ENCODE measurements around the gene DAPK2.

Gene DAPK2

DNA sequence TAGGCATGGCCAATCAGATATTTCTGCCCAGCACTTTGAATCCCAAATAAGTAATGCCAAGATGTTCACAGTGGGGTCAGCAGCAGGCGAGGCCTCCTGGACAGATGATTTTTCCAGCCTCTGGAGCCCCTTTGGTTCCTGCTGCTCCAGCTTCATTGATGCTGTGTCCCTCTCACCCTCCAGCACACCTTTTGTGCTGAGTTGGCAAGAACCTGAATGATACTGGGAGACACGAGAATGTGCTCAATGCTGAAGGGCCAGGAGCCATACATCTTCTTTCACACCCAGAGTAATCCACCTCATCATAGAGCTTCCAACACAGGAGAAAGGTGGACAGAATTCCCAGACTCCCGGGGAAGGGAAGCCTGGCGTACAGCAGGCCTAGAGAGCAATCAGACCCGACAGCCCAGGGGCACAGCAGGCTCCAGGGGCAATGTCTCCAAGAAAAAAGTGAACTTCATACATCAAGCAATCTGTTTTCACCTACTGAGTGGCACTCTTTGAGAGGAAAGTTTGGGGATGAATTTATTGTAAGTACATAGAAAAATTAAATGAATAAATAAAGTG, 6.7 kb upstream of the DAPK2 start:
- no peak for DNase-seq

GRCh38 chr15:64051407-64052259, 5.3 kb upstream of the DAPK2 start:
- no peak for DNase-seq

GRCh38 chr15:64051093-64051402, 4.8 kb upstream of the DAPK2 start:
- DNase-seq, result no peak

GRCh38 chr15:64050281-64051092, 4.2 kb upstream of the DAPK2 start:
- no peak for DNase-seq

DNA sequence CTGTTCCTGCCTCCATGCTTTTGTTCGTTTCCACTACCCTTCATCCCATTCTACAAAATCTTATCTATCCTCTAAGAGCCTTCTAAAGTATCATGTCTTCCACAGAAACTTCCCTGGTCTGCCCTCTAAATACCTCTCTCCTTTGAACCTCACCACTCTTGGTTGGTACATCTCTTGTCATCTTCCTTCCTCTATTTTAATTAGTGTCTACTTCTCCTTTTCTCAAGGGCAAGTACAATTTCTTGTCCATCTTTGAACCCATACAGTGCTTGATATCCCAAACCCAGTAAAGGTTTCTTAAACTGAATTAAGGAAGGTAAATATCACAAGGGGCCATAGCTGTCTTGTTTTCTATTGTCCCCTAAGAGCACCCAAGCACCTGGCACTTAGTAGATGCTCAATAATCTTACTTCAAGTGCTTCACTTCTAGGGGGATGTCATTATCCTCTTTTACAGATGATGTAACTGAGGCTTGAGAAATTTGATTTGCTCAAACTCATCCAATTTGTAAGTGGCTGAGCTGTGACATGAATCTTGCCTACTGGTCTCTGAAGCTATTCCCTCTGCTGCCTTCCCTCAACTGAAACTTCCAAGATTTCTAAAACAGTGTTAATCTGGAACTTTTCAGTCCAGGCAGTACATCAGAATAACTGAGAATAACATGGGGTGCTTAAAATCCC, 2.6 kb upstream of the DAPK2 start:
- no peak for DNase-seq

- no peak for DNase-seq
Observed at GRCh38 chr15:64045774-64046420, 388 bp downstream of the DAPK2 start.

- DNase-seq, result no peak
Observed at GRCh38 chr15:64045101-64045435, 1.2 kb downstream of the DAPK2 start.

GRCh38 chr15:64044300-64045100, 1.8 kb downstream of the DAPK2 start:
- no peak for DNase-seq

GRCh38 chr15:64038878-64039610, 7.2 kb downstream of the DAPK2 start:
- DNase-seq, result no peak

GRCh38 chr15:64037966-64038365, 8.3 kb downstream of the DAPK2 start:
- no peak for DNase-seq

DNA sequence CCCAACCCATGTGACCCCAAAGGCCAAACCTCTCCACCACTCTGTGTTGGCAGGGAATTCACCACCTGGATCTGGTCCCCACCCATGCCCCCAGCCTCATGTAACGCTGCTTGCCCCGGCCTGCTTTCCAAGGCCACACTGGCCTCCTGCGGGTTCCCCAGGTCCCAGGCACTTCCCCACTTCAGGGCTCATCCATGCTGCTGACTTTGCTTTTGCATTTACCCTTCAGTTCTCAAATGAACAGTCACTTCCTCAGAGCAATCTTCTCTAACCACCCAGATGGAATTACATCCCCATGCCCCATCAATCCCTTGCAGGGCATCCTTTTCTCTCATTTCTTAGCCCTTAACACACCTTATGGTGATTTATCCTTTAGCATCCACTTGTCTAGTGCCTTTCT, 9.2 kb downstream of the DAPK2 start:
- DNase-seq, result no peak

GRCh38 chr15:64035525-64035924, 10.8 kb downstream of the DAPK2 start:
- DNase-seq, result no peak

- DNase-seq, result no peak
Observed at GRCh38 chr15:64034519-64034918, 11.8 kb downstream of the DAPK2 start.

DNA sequence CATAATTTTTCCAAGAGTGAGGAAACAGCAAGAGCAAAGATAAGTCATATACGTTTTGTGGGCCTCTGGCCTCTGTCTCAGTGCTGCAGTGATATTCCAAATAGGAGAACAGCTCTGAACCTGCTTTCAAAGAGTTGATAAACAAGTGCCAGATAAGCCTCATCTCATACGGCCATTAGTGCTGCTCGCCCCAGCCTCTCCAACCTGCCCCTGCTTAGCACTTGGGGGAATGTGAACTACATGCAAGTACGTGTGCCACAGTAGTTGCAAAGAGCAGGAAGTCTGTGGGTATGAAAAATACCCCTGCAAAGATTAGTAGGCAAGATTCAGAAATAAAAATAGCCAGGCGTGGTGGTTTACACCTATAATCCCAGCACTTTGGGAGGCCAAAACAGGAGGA, 14.0 kb downstream of the DAPK2 start:
- DNase-seq, result no peak

DNA sequence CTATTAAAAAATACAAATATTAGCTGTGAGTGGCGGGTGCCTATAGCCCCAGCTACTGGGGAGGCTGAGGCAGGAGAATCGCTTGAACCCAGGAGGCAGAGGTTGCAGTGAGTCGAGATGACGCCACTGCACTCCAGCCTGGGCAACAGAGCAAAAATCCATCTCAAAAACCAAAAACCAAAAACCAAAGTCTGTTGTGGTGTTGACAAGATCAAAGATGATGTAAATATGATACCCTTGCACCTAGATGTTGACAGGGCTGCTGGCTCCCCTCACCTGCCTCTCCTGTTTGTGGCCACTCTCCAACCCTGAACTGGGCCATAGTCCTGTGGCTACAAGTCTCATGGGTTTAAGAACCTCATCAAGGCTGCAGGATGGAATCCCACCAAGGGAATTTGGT, 16.2 kb downstream of the DAPK2 start:
- no peak for DNase-seq

GRCh38 chr15:64029633-64030032, 16.7 kb downstream of the DAPK2 start:
- DNase-seq, result no peak

GRCh38 chr15:64029110-64029509, 17.2 kb downstream of the DAPK2 start:
- DNase-seq, result no peak

DNA sequence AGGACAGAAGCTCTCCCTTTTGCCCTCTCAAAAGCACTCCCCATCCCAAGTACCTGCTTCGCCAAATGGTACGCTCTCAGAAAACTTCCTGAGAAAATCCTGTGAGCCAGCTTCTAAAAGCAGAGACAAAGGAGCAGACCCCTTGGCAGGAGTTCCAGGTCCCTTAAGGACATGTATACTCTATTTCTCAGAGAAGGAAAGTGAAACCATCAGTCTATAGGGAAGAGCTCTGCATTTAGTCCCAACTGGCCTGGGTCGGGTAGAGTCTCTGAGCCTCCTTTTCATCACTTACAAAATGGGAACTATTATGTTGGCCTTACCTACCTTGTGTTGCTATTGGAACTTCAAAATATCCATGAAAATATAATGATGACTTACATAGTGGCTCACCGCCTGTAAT, 19.7 kb downstream of the DAPK2 start:
- no peak for DNase-seq

GRCh38 chr15:64024172-64025050, 21.9 kb downstream of the DAPK2 start:
- DNase-seq, result no peak

DNA sequence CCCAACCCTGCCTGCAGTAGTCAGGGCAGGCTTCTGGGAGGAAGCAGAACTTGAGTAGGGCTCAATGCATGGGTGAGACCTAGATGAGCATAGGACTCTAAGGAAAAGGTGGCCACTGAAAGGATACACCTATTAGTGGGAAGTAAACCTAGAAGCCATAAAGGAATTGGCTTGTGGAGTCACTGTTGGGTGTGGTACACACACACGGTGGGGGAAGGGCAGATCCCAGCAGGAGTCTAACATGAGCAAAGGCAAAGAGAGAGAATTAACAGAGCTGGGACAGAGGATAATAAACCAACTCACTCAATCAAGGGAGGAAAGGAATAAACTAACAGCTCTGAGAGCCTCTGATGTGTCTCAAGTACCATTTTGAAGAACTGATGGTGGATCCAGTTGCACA, 23.1 kb downstream of the DAPK2 start:
- DNase-seq, result no peak
